ENCODE measurements around the gene DCBLD2.
"Not testable (repeated sequence)": the region's sequence is repeated elsewhere in the genome, so short reads cannot be mapped to it uniquely, and the experiment has no call there.

DCBLD2 gene

GRCh38 chr3:98890965-98891910 is 10.3 kb downstream of the DCBLD2 start:
- DNase-seq = no peak

GRCh38 chr3:98890181-98890835 is 11.2 kb downstream of the DCBLD2 start:
- no peak for DNase-seq

- DNase-seq = no peak
These were observed 13.8 kb downstream of the DCBLD2 start for GRCh38 chr3:98887684-98888083.

GRCh38 chr3:98886525-98886924 is 15.0 kb downstream of the DCBLD2 start:
- DNase-seq = no peak

GRCh38 chr3:98885851-98886250 is 15.6 kb downstream of the DCBLD2 start:
- no peak for DNase-seq

GRCh38 chr3:98884675-98885371 is 16.7 kb downstream of the DCBLD2 start:
- no peak for DNase-seq

GRCh38 chr3:98882614-98883333 is 18.7 kb downstream of the DCBLD2 start:
- not testable (repeated sequence) for DNase-seq

- DNase-seq = no peak
These were observed 24.4 kb downstream of the DCBLD2 start for GRCh38 chr3:98877132-98877531.

GRCh38 chr3:98875535-98875934 is 26.0 kb downstream of the DCBLD2 start:
- DNase-seq = no peak

- no peak for DNase-seq
These were observed 26.8 kb downstream of the DCBLD2 start for GRCh38 chr3:98874602-98875249.

- no peak for DNase-seq
These were observed 32.1 kb downstream of the DCBLD2 start for GRCh38 chr3:98869391-98869790.

GRCh38 chr3:98857971-98858370 is 43.5 kb downstream of the DCBLD2 start:
- not testable (repeated sequence) for DNase-seq

- DNase-seq = not testable (repeated sequence)
These were observed 44.2 kb downstream of the DCBLD2 start for GRCh38 chr3:98857258-98857657.

GRCh38 chr3:98856724-98857123 is 44.8 kb downstream of the DCBLD2 start:
- DNase-seq = no peak

GRCh38 chr3:98855806-98856400 is 45.6 kb downstream of the DCBLD2 start:
- no peak for DNase-seq

- no peak for DNase-seq
These were observed 53.4 kb downstream of the DCBLD2 start for GRCh38 chr3:98848108-98848507.

GRCh38 chr3:98846101-98846500 is 55.4 kb downstream of the DCBLD2 start:
- DNase-seq = no peak

GRCh38 chr3:98843266-98843959 is 58.1 kb downstream of the DCBLD2 start:
- DNase-seq = no peak

GRCh38 chr3:98839846-98840245 is 61.6 kb downstream of the DCBLD2 start:
- DNase-seq = no peak

GRCh38 chr3:98831060-98831459 is 70.4 kb downstream of the DCBLD2 start:
- not testable (repeated sequence) for DNase-seq

GRCh38 chr3:98829246-98829832 is 72.2 kb downstream of the DCBLD2 start:
- no peak for DNase-seq

All from SHP77 (cell line).